Neural cell (in vitro differentiated cells): ENCODE data around the gene IGFBPL1.

ENCODE experiments used
- CTCF ChIP-seq: fragments of 450-650 bp; IDR thresholded peaks from 2 replicates; pipeline ENCODE4 v1.5.1; 2014; ENCODE audit warnings: antibody characterized with exemption, mild to moderate bottlenecking, moderate library complexity; ENCODE audit not compliant: poor library complexity, severe bottlenecking
- EP300 ChIP-seq: fragments of 450-650 bp; conservative IDR thresholded peaks from 2 replicates; pipeline ENCODE4 v1.6.1; 2014; ENCODE audit warnings: antibody characterized with exemption, mild to moderate bottlenecking, moderate library complexity; ENCODE audit not compliant: poor library complexity, severe bottlenecking
- EZH2 ChIP-seq: fragments of 200-600, 300-800 bp; shearing (Covaris generic), sonication (generic); IDR thresholded peaks from 2 replicates; pipeline ENCODE4 v1.6.1; 2014; ENCODE audit warnings: antibody characterized with exemption, low read length, borderline replicate concordance, mild to moderate bottlenecking; ENCODE audit not compliant: insufficient read depth, poor library complexity, severe bottlenecking
- RAD21 ChIP-seq: fragments of 450-650 bp; conservative IDR thresholded peaks from 2 replicates; pipeline ENCODE4 v1.6.1; 2014; ENCODE audit warnings: antibody characterized with exemption, mild to moderate bottlenecking, moderate library complexity
- REST ChIP-seq: IDR thresholded peaks from 2 replicates; pipeline ENCODE4 v1.6.1; 2012; ENCODE audit warnings: borderline replicate concordance
- SMC3 ChIP-seq: fragments of 450-650 bp; conservative IDR thresholded peaks from 2 replicates; pipeline ENCODE4 v1.6.1; 2014; ENCODE audit warnings: antibody characterized with exemption, mild to moderate bottlenecking, moderate library complexity; ENCODE audit not compliant: poor library complexity
- TAF1 ChIP-seq: IDR thresholded peaks from 2 replicates; pipeline ENCODE4 v1.6.1; 2012; ENCODE audit warnings: low read depth

- TF ChIP-seq CTCF (no peak), REST (peak; percentile 24), TAF1 (no peak), RAD21 (no peak), EZH2 (no peak), EP300 (no peak), SMC3 (no peak)
Measured at GRCh38 chr9:38380872-38381534, 43.3 kb downstream of the IGFBPL1 start.
